ENCODE data around the gene EHMT1. TPM values are rescaled to one million over a fixed set of nuclear protein-coding genes. Genes with fewer than 3 reads are reported as not detected.

EHMT1 gene
- total and polyA plus RNA-seq, 2 donors (not counting 1 experiment from before 2014, with no cell fraction given) = 101 to 394 TPM

DNA sequence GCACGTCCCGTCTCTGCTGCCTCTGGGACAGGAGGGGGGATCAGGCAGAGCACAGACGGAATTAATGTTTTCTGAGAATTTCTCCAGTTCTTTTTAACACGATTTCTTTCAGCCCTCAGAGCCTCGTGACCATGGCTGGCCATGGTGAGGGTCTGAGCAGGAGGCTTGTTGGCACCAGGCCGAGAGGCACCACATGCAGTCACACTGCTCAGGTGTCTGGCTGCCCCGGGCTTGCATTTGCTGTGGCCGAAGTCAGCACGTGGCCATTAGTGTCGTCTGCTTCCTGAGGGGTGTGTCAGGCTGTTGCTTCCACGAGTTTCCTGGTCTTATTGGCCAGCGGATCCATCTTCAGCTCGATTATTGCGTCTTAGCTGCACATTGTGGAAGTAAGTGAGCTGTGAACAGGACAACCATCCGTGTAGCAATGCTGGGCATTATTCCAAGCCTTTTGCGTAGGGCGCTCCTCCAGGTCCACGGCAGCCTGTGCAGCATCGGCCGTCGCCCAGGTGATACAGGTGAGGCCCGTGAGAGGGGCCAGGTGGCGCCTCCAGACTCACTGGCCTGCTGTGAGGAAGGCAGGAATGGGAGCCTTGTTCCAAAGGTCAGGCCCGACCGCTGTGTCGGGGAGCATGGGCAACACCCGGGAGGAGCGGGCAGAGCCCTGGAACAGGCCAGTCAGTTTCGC, 144.6 kb downstream of the EHMT1 start:
- H3K4me3 ChIP-seq (ENCODE audit: control extremely low read depth in 1 of 5, extremely low read depth in 1 of 5, insufficient read depth in 1 of 5, low read depth in 2 of 5, low read length in 4 of 5) = no peak overlapping the region
- no peaks in the 10 kb centered on the region for H3K9me3 Mint-ChIP-seq (ENCODE audit: insufficient read depth)
- no peak overlapping the region for H2AFZ ChIP-seq (ENCODE audit: insufficient read depth, low read depth, low read length, poor library complexity, severe bottlenecking)
- H3K4me3 Mint-ChIP-seq = peak overlapping the region; percentile 79
- H3K4me1 Mint-ChIP-seq = peaks cover 59% of the 10 kb centered on the region
- 98% methylated on average over 28 of the region's 29 CpGs for WGBS (ENCODE audit: insufficient coverage)
- peak overlapping the region; percentile 94 for H3K27ac Mint-ChIP-seq
- H4K20me1 ChIP-seq (ENCODE audit: control insufficient read depth, insufficient read depth, low read length, poor library complexity, severe bottlenecking) = no peaks in the 10 kb centered on the region
- H3K36me3 ChIP-seq (replicated peaks in 1 of 2; ENCODE audit: control extremely low read depth in 1 of 2, control insufficient read depth in 1 of 2, extremely low read depth in 1 of 2, insufficient read depth in 2 of 2, low read length in 1 of 2) = peaks cover 0 to 51% of the 10 kb centered on the region in 2 experiments
- POLR2A ChIA-PET = no interaction called here
- peak overlapping the region; percentile 74 for H3K4me2 ChIP-seq (replicated peaks; ENCODE audit: low read depth, low read length, poor library complexity, severe bottlenecking)
- TF ChIP-seq EZH2 (IDR thresholded peaks at IDR 0.05; ENCODE audit: borderline replicate concordance, insufficient read depth, low read depth, low read length, poor library complexity, severe bottlenecking) (no peak), CTCF (IDR thresholded peaks at IDR 0.05) (no peak)
- peak overlapping the region in 1 of 2 donors; percentile 88 for H3K27ac ChIP-seq (ENCODE audit: low read length in 2 of 2)
- peaks cover 0 to 15% (median 0%) of the 10 kb centered on the region in 3 donors for H3K9me3 ChIP-seq (ENCODE audit: control extremely low read depth in 1 of 3, control insufficient read depth in 2 of 3, insufficient read depth in 1 of 3, low read length in 2 of 3)
- no peak overlapping the region for H3K9ac ChIP-seq (ENCODE audit: low read length)
- H3K79me2 ChIP-seq (ENCODE audit: control insufficient read depth, insufficient read depth, low read length) = peaks cover 46% of the 10 kb centered on the region
- intact Hi-C loops (cut with micrococcal nuclease) = no loop called here
- H3K27me3 Mint-ChIP-seq = no peaks in the 10 kb centered on the region
- CTCF ChIA-PET = interaction anchor here (1.2 kb wide), 1 partner anchor 68 kb away, joined by 3 read pairs; no protein-coding TSS in a partner anchor
- H3K4me1 ChIP-seq (ENCODE audit: control insufficient read depth in 2 of 2, insufficient read depth in 2 of 2, low read length in 2 of 2) = peaks cover 48 to 52% of the 10 kb centered on the region in 2 donors
- DNase-seq = no peak
- no peaks in the 10 kb centered on the region for H3K27me3 ChIP-seq (replicated peaks in 1 of 4; ENCODE audit: control extremely low read depth in 1 of 4, control insufficient read depth in 3 of 4, insufficient read depth in 4 of 4, low read length in 3 of 4)
- no peak for ATAC-seq (ENCODE audit: low read depth)

DNA sequence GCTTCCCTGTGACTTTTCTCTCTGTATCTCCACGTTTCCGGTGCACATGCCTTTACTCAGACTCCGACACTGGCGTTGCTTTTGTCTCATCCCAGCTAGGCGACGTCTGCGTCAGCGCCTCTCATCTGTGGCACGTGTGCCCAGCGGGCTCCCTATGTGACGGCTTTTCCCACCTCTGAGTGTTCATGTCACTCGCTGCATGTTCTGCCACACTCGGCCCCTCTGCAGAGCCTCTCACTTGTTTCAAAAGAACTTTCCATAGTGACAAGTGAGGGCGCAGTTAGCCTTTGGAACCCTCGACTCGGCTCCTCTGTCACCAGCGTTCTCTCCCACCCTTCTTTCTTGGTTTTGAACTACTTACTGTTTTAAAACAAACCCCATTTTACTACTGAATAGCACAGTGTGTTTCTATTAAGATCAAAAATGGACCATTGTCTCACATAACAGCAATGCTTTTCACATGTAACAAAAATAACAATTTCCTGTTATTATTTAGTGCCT, 145.4 kb downstream of the EHMT1 start:
- Histone ChIP-seq H2AFZ (ENCODE audit: insufficient read depth, low read depth, low read length, poor library complexity, severe bottlenecking) (no peak overlapping the region), H3K4me3 (ENCODE audit: control extremely low read depth in 1 of 5, extremely low read depth in 1 of 5, insufficient read depth in 1 of 5, low read depth in 2 of 5, low read length in 4 of 5) (no peak overlapping the region), H3K4me1 (ENCODE audit: control insufficient read depth in 2 of 2, insufficient read depth in 2 of 2, low read length in 2 of 2) (peaks cover 40 to 44% of the 10 kb centered on the region in 2 donors), H4K20me1 (ENCODE audit: control insufficient read depth, insufficient read depth, low read length, poor library complexity, severe bottlenecking) (no peaks in the 10 kb centered on the region), H3K79me2 (ENCODE audit: control insufficient read depth, insufficient read depth, low read length) (peaks cover 40% of the 10 kb centered on the region), H3K36me3 (replicated peaks in 1 of 2; ENCODE audit: control extremely low read depth in 1 of 2, control insufficient read depth in 1 of 2, extremely low read depth in 1 of 2, insufficient read depth in 2 of 2, low read length in 1 of 2) (peaks cover 0 to 53% of the 10 kb centered on the region in 2 experiments), H3K9ac (ENCODE audit: low read length) (no peak overlapping the region), H3K4me2 (replicated peaks; ENCODE audit: low read depth, low read length, poor library complexity, severe bottlenecking) (no peak overlapping the region), H3K9me3 (ENCODE audit: control extremely low read depth in 1 of 3, control insufficient read depth in 2 of 3, insufficient read depth in 1 of 3, low read length in 2 of 3) (peaks cover 0 to 14% (median 0%) of the 10 kb centered on the region in 3 donors), H3K27ac (ENCODE audit: low read length in 2 of 2) (no peak overlapping the region), H3K27me3 (replicated peaks in 1 of 4; ENCODE audit: control extremely low read depth in 1 of 4, control insufficient read depth in 3 of 4, insufficient read depth in 4 of 4, low read length in 3 of 4) (no peaks in the 10 kb centered on the region)
- ChIA-PET POLR2A (interaction anchor here (1.6 kb wide), 1 partner anchor 19 kb away, joined by 5 read pairs; no protein-coding TSS in a partner anchor), CTCF (interaction anchor here (1.2 kb wide), 1 partner anchor 69 kb away, joined by 3 read pairs; no protein-coding TSS in a partner anchor)
- Mint-ChIP-seq H3K9me3 (ENCODE audit: insufficient read depth) (no peaks in the 10 kb centered on the region), H3K4me3 (peak overlapping the region; percentile 55), H3K27ac (peak overlapping the region; percentile 89), H3K27me3 (no peaks in the 10 kb centered on the region), H3K4me1 (peaks cover 53% of the 10 kb centered on the region)
- DNase-seq (no peak), ATAC-seq (ENCODE audit: low read depth) (no peak)
- intact Hi-C loops (cut with micrococcal nuclease) = no loop called here
- WGBS (ENCODE audit: insufficient coverage) = 96% methylated on average over 16 of the region's 17 CpGs
- TF ChIP-seq CTCF (IDR thresholded peaks at IDR 0.05) (no peak), EZH2 (IDR thresholded peaks at IDR 0.05; ENCODE audit: borderline replicate concordance, insufficient read depth, low read depth, low read length, poor library complexity, severe bottlenecking) (no peak)
